PFSK-1 (cell line): ENCODE data around the gene CDC34.

Experiments used
- FOXP2 ChIP-seq: optimal IDR thresholded peaks from 2 replicates; pipeline ENCODE3; 2011; ENCODE audit warnings: borderline replicate concordance, control low read depth, inconsistent platforms; ENCODE audit not compliant: insufficient read depth; ENCODE audit errors: extremely low read length, extremely low read depth
- POLR2AphosphoS5 ChIP-seq: IDR thresholded peaks from 2 replicates; pipeline ENCODE4 v1.6.1; 2012; ENCODE audit warnings: low read depth, mild to moderate bottlenecking, control low read depth, low read length, moderate library complexity
- SIN3A ChIP-seq: IDR thresholded peaks from 2 replicates; pipeline ENCODE4 v1.6.1; 2012; ENCODE audit warnings: mild to moderate bottlenecking, low read length, moderate library complexity, borderline replicate concordance; ENCODE audit not compliant: insufficient read depth
- TAF1 ChIP-seq: IDR thresholded peaks from 2 replicates; pipeline ENCODE4 v1.6.1; 2012; ENCODE audit warnings: low read length, control low read depth, borderline replicate concordance; ENCODE audit not compliant: insufficient read depth
- TF ChIP-seq, protein P1 (sequence below), 2 experiments: IDR thresholded peaks; 2 replicates each; pipeline versions ENCODE4 v1.6.1 to v1.8.0; 2011 to 2012; ENCODE audit warnings: low read depth in 2 of 2, low read length in 2 of 2, control low read depth in 1 of 2, inconsistent platforms in 1 of 2, mild to moderate bottlenecking in 1 of 2, moderate library complexity in 1 of 2; ENCODE audit not compliant: insufficient read depth in 1 of 2

Gene CDC34

DNA sequence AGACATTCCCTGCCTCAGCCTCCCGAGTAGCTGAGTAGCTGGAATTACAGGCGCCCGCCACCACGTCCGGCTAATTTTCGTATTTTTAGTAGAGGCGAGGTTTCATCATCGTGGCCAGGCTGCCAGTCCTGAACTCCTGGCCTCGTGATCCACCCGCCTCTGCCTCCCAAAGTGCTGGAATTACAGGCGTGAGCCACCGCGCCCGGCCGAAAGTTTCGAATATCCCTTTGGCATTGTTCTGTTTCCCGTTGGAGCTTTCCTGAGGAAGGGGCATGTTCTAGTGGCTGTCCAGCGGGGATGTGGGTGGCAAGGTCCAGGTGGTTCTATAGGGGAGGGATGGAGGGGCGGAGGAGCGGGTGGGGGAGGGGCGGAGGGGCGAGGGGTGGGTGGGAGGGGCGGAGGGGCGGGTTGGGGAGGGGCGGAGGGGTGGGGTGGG, 38.7 kb downstream of the CDC34 start:
- TF ChIP-seq SIN3A: no peak
- no peak for TF ChIP-seq POLR2AphosphoS5
- TF ChIP-seq, protein P1, sequence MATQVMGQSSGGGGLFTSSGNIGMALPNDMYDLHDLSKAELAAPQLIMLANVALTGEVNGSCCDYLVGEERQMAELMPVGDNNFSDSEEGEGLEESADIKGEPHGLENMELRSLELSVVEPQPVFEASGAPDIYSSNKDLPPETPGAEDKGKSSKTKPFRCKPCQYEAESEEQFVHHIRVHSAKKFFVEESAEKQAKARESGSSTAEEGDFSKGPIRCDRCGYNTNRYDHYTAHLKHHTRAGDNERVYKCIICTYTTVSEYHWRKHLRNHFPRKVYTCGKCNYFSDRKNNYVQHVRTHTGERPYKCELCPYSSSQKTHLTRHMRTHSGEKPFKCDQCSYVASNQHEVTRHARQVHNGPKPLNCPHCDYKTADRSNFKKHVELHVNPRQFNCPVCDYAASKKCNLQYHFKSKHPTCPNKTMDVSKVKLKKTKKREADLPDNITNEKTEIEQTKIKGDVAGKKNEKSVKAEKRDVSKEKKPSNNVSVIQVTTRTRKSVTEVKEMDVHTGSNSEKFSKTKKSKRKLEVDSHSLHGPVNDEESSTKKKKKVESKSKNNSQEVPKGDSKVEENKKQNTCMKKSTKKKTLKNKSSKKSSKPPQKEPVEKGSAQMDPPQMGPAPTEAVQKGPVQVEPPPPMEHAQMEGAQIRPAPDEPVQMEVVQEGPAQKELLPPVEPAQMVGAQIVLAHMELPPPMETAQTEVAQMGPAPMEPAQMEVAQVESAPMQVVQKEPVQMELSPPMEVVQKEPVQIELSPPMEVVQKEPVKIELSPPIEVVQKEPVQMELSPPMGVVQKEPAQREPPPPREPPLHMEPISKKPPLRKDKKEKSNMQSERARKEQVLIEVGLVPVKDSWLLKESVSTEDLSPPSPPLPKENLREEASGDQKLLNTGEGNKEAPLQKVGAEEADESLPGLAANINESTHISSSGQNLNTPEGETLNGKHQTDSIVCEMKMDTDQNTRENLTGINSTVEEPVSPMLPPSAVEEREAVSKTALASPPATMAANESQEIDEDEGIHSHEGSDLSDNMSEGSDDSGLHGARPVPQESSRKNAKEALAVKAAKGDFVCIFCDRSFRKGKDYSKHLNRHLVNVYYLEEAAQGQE (IDR thresholded peaks at IDR 0.05; ENCODE audit: insufficient read depth in 1 of 2, low read depth in 2 of 2, low read length in 2 of 2): no peak
- no peak for TF ChIP-seq TAF1
- TF ChIP-seq FOXP2: no peak

DNA sequence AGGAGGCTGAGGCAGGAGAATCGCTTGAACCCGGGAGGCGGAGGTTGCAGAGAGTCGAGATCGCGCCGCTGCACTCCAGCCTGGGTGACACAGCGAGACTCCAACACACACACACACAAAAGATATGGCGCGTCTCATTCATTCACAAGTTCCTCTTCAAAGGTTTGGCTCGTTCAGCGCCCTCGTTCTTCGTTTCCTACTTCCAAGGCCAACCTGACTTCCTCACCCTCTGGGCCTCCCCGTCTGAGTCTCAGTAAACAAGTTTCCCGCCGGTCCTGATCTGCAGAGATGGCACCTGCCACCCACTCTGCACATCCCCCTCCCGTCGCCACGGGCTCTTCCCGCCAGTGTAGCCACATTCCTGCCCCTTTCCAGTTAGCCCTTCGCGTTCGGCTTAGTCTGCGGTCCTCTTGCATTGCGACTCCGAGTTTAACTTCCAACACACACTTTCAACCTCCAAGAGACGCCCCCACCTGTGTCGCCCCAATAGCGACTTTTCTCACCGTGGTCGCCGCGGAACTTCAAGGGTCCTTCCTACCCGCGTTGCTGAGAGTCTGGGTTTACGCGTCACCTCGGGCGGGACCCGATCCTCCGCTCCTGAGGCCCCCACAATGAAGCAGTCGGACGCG, 39.5 kb downstream of the CDC34 start:
- TF ChIP-seq, protein P1 (IDR thresholded peaks at IDR 0.05; ENCODE audit: insufficient read depth in 1 of 2, low read depth in 2 of 2, low read length in 2 of 2): no peak
- TF ChIP-seq FOXP2 (peak; percentile 68), TAF1 (peak; percentile 11; the same call in 1 of the 2 replicates), SIN3A (no peak), POLR2AphosphoS5 (no peak)

- no peak for TF ChIP-seq FOXP2
- TF ChIP-seq SIN3A: no peak
- no peak for TF ChIP-seq POLR2AphosphoS5
- TF ChIP-seq, protein P1 (IDR thresholded peaks at IDR 0.05; ENCODE audit: insufficient read depth in 1 of 2, low read depth in 2 of 2, low read length in 2 of 2): no peak
- TF ChIP-seq TAF1: no peak
These were observed 40.0 kb downstream of the CDC34 start for GRCh38 chr19:571566-571974.

GRCh38 chr19:572140-572742, 40.7 kb downstream of the CDC34 start, which contains the start of gene BSG:
Gene BSG (plus strand): TSS chr19:572596. CDS start chr19:572635, 39 bp downstream.
- 0 out of 2 replicates have a peak, but pooled peaks have one; percentile 68 for TF ChIP-seq SIN3A
- peak; percentile 83 for TF ChIP-seq FOXP2
- TF ChIP-seq, protein P1 (IDR thresholded peaks at IDR 0.05; ENCODE audit: insufficient read depth in 1 of 2, low read depth in 2 of 2, low read length in 2 of 2): peak in 1 of 2 experiments; percentile 45; a peak in 1 of 4 replicates
- TF ChIP-seq TAF1: peak; percentile 93
- peak; percentile 98 for TF ChIP-seq POLR2AphosphoS5
